ENCODE measurements around the gene AQP9. TPM values are rescaled to one million over a fixed set of nuclear protein-coding genes. Genes with fewer than 3 reads are reported as not detected.
A peak's percentile ranks its signal among the peaks of the same experiment; 100 is the strongest.

Gene AQP9
- total and polyA plus RNA-seq, 2 experiments from 2014 or later, result 0.57 to 0.60 TPM

DNA sequence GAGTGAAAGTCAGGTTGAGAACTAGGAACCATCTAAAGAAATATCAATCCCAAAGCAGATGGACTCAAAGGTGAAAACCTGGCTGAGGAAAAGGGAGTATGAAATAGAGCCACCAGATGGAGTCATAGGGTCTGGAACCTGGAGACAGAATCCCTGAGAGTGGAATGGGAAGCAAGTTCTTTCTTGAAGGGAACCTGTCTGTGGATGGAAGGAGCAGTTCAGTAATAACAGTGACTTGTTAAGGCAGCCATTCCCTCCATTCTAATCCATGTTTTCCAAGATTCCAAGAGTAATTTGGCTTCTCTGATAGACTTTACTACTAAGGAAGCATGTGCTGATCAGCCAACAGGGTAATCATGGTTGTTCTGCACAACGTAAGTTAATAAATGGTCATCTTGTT, 22.5 kb upstream of the AQP9 start:
- H2AFZ ChIP-seq, result no peak overlapping the region
- no peak overlapping the region for H3K4me3 ChIP-seq
- H4K20me1 ChIP-seq (ENCODE audit: insufficient read depth, poor library complexity, severe bottlenecking), result no peaks in the 10 kb centered on the region
- H3K4me1 ChIP-seq (ENCODE audit: insufficient read depth), result no peaks in the 10 kb centered on the region
- no peaks in the 10 kb centered on the region for H3K9me2 ChIP-seq (replicated peaks; ENCODE audit: insufficient read depth)
- no peaks in the 10 kb centered on the region for H3K79me2 ChIP-seq
- H3K4me2 ChIP-seq, result no peak overlapping the region
- 89% methylated on average over 1 of the region's 1 CpG for WGBS (ENCODE audit: low lambda C conversion rate, missing lambda C conversion rate)
- H3K27ac ChIP-seq, result no peak overlapping the region
- no peaks in the 10 kb centered on the region for H3K27me3 ChIP-seq
- H3K9me3 ChIP-seq (ENCODE audit: low read depth), result no peaks in the 10 kb centered on the region
- H3K36me3 ChIP-seq (replicated peaks; ENCODE audit: insufficient read depth, low read depth), result no peaks in the 10 kb centered on the region
- TF ChIP-seq, protein P1, sequence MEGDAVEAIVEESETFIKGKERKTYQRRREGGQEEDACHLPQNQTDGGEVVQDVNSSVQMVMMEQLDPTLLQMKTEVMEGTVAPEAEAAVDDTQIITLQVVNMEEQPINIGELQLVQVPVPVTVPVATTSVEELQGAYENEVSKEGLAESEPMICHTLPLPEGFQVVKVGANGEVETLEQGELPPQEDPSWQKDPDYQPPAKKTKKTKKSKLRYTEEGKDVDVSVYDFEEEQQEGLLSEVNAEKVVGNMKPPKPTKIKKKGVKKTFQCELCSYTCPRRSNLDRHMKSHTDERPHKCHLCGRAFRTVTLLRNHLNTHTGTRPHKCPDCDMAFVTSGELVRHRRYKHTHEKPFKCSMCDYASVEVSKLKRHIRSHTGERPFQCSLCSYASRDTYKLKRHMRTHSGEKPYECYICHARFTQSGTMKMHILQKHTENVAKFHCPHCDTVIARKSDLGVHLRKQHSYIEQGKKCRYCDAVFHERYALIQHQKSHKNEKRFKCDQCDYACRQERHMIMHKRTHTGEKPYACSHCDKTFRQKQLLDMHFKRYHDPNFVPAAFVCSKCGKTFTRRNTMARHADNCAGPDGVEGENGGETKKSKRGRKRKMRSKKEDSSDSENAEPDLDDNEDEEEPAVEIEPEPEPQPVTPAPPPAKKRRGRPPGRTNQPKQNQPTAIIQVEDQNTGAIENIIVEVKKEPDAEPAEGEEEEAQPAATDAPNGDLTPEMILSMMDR (IDR thresholded peaks at IDR 0.05; ENCODE audit: poor library complexity), result peak; percentile 33
- TF ChIP-seq EZH2phosphoT487 (IDR thresholded peaks at IDR 0.05; ENCODE audit: low read depth, severe bottlenecking, unreplicated experiment), result no peak
- peak; percentile 18 for DNase-seq (ENCODE audit: low spot score)

DNA sequence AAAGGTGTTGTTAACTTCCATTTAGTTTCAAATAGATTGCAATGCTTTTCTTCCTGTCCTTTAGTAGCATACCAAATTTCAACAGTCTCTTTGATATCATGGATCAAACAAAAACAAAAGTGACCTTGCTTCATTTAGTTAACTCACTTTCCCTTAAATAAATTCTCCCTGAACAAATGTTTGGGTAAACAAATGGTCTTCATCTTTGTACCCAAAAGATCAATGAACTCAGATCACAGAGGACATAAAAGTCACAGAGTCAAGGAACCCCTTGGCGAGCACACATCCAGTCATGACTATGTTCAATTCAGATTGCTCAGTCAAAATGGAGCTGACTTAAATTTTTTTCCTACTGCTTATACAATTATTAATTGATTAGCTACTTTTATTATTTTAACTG, 20.6 kb upstream of the AQP9 start:
- DNase-seq (ENCODE audit: low spot score), result no peak
- no peaks in the 10 kb centered on the region for H3K4me1 ChIP-seq (ENCODE audit: insufficient read depth)
- H3K4me3 ChIP-seq, result no peak overlapping the region
- no peak overlapping the region for H3K27ac ChIP-seq
- H4K20me1 ChIP-seq (ENCODE audit: insufficient read depth, poor library complexity, severe bottlenecking), result no peaks in the 10 kb centered on the region
- TF ChIP-seq, protein P1 (IDR thresholded peaks at IDR 0.05; ENCODE audit: poor library complexity), result no peak
- TF ChIP-seq EZH2 (IDR thresholded peaks at IDR 0.05; ENCODE audit: borderline replicate concordance) (no peak), EZH2phosphoT487 (IDR thresholded peaks at IDR 0.05; ENCODE audit: low read depth, severe bottlenecking, unreplicated experiment) (no peak)
- 88% methylated on average over 1 of the region's 1 CpG for WGBS (ENCODE audit: low lambda C conversion rate, missing lambda C conversion rate)
- H3K79me2 ChIP-seq, result no peaks in the 10 kb centered on the region
- H2AFZ ChIP-seq, result no peak overlapping the region
- no peaks in the 10 kb centered on the region for H3K36me3 ChIP-seq (replicated peaks; ENCODE audit: insufficient read depth, low read depth)
- no peaks in the 10 kb centered on the region for H3K27me3 ChIP-seq
- no peaks in the 10 kb centered on the region for H3K9me2 ChIP-seq (replicated peaks; ENCODE audit: insufficient read depth)
- no peak overlapping the region for H3K4me2 ChIP-seq
- H3K9me3 ChIP-seq (ENCODE audit: low read depth), result no peaks in the 10 kb centered on the region

DNA sequence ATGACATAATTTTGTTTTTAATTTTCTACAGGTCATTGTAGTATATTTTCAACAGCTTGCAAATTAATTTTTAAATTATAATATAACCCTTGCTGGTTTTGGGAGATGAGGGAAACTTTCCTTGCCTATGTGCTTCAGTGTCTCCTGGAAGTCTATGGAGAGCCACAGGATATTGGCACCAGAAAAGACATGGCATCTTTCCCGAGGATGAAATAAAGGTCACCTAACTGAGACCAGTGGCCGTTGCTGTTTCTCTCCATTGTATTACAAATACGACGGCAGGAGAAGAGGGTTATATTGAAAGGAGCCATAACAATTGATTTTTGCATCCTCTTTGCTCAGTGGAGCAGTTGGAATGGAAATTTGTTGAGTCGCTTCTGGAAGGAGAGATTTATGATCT, 19.9 kb upstream of the AQP9 start:
- no peak overlapping the region for H3K4me2 ChIP-seq
- no peaks in the 10 kb centered on the region for H3K9me2 ChIP-seq (replicated peaks; ENCODE audit: insufficient read depth)
- H3K9me3 ChIP-seq (ENCODE audit: low read depth), result no peaks in the 10 kb centered on the region
- H3K27me3 ChIP-seq, result no peaks in the 10 kb centered on the region
- no peaks in the 10 kb centered on the region for H3K36me3 ChIP-seq (replicated peaks; ENCODE audit: insufficient read depth, low read depth)
- no peaks in the 10 kb centered on the region for H3K79me2 ChIP-seq
- no peak overlapping the region for H2AFZ ChIP-seq
- TF ChIP-seq EZH2 (IDR thresholded peaks at IDR 0.05; ENCODE audit: borderline replicate concordance), result no peak
- no peak for TF ChIP-seq EZH2phosphoT487 (IDR thresholded peaks at IDR 0.05; ENCODE audit: low read depth, severe bottlenecking, unreplicated experiment)
- TF ChIP-seq, protein P1 (IDR thresholded peaks at IDR 0.05; ENCODE audit: poor library complexity), result no peak
- H3K27ac ChIP-seq, result no peak overlapping the region
- WGBS (ENCODE audit: low lambda C conversion rate, missing lambda C conversion rate), result 90% methylated on average over 5 of the region's 5 CpGs
- no peaks in the 10 kb centered on the region for H4K20me1 ChIP-seq (ENCODE audit: insufficient read depth, poor library complexity, severe bottlenecking)
- H3K4me3 ChIP-seq, result no peak overlapping the region
- DNase-seq (ENCODE audit: low spot score), result no peak
- no peaks in the 10 kb centered on the region for H3K4me1 ChIP-seq (ENCODE audit: insufficient read depth)

DNA sequence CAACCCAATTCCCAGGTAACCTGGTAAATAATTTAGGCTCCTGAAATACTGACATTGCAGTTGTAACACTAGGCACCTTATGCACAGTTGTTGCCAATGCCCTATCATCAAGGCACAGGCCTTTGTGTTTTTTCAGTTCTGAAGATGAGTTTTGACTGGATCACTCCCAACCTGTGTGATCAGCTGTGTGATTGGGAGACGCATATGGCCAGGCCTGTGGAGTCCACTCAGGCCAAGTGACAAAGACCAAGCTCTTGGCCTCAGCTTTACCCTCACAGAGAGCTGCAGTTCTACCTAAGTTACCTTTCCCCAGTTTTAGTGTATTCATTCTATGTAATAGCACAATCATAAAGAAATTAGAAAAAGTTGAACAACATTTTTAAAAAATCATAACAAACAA, 19.2 kb upstream of the AQP9 start:
- Histone ChIP-seq H3K9me2 (replicated peaks; ENCODE audit: insufficient read depth) (no peaks in the 10 kb centered on the region), H3K27me3 (no peaks in the 10 kb centered on the region), H2AFZ (no peak overlapping the region), H3K36me3 (replicated peaks; ENCODE audit: insufficient read depth, low read depth) (no peaks in the 10 kb centered on the region), H4K20me1 (ENCODE audit: insufficient read depth, poor library complexity, severe bottlenecking) (no peaks in the 10 kb centered on the region), H3K4me3 (no peak overlapping the region), H3K27ac (no peak overlapping the region), H3K4me2 (no peak overlapping the region), H3K79me2 (no peaks in the 10 kb centered on the region), H3K4me1 (ENCODE audit: insufficient read depth) (no peaks in the 10 kb centered on the region), H3K9me3 (ENCODE audit: low read depth) (no peaks in the 10 kb centered on the region)
- WGBS (ENCODE audit: low lambda C conversion rate, missing lambda C conversion rate), result 94% methylated on average over 1 of the region's 1 CpG
- no peak for DNase-seq (ENCODE audit: low spot score)
- TF ChIP-seq, protein P1 (IDR thresholded peaks at IDR 0.05; ENCODE audit: poor library complexity), result no peak
- TF ChIP-seq EZH2phosphoT487 (IDR thresholded peaks at IDR 0.05; ENCODE audit: low read depth, severe bottlenecking, unreplicated experiment) (no peak), EZH2 (IDR thresholded peaks at IDR 0.05; ENCODE audit: borderline replicate concordance) (no peak)

Measured in hepatocyte (in vitro differentiated cells).